LHCN-M2 (cell line): ENCODE measurements around the gene TBC1D23. TPM values are rescaled to one million over a fixed set of nuclear protein-coding genes. Genes with fewer than 3 reads are reported as not detected.
A peak's percentile ranks its signal among the peaks of the same experiment; 100 is the strongest.
"Not testable (repeated sequence)": the region's sequence is repeated elsewhere in the genome, so short reads cannot be mapped to it uniquely, and the experiment has no call there.

Experiments
- DNase-seq: peaks from one replicate; pipeline ENCODE4 v3.0.0-alpha.2; 2012; ENCODE audit warnings: low read depth
- total RNA-seq: library from RNA; depleted of rRNA; stranded (reverse); fragments of >200 nt; gene quantifications from 2 replicates; pipeline ENCODE4 v1.2.3, GENCODE V29; 2014

TBC1D23 gene
- total RNA-seq, 1 experiment from 2014 or later, result 45.0 TPM

DNA sequence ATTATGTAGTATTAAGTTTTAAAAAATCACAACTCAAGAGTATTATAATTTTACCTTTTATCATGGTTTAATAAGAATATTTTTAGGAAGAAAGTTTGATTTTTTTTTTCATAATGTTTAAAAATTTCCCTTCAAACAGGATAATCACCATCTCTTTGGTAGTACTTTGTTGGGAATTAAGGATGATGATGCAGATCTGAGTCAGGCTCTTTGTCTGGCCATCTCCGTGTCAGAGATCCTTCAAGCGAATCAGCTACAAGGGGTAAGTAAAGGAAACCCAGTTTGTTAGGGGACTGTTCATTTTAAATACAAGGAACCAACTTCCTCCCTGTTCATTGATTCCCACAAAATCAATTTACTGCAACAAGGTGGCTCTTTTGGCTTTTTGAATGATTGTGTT, 37.0 kb downstream of the TBC1D23 start:
- DNase-seq, result peak; percentile 58

DNA sequence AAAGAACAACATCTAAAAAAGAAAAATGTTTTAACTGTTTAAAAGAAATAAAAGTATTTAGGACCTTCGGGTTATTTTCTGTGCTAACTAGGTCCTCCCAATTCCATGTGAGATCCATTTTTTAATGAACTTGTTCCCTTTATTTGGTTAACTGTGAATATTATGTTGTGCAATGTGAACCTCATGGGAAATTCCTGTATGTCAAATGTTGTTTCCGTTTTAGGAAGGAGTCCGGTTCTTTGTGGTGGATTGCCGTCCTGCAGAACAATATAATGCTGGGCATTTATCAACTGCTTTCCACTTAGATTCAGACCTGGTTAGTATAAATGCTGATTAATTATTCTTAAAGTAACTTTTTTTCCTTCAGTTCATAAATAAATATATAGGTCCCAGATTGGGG, 38.2 kb downstream of the TBC1D23 start:
- DNase-seq, result no peak

DNA sequence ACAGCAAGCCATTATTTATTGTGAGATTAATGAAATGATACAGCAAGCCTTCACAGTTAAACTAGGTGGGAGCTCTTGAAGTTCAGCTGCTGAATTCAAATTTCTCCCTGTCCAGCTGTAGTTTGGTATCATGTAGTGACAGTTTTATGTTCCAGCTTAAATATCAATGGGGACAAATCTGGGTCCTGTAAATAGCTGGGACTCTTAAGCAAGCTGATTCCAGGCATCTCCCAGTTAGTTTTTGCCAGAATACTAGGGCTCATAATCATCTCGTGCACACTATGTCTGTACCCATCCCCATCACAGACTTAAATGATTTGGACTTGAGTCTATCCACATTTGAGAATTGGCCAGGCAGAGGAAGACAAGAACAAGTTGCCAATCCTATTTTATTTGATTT, 45.9 kb downstream of the TBC1D23 start:
- no peak for DNase-seq

DNA sequence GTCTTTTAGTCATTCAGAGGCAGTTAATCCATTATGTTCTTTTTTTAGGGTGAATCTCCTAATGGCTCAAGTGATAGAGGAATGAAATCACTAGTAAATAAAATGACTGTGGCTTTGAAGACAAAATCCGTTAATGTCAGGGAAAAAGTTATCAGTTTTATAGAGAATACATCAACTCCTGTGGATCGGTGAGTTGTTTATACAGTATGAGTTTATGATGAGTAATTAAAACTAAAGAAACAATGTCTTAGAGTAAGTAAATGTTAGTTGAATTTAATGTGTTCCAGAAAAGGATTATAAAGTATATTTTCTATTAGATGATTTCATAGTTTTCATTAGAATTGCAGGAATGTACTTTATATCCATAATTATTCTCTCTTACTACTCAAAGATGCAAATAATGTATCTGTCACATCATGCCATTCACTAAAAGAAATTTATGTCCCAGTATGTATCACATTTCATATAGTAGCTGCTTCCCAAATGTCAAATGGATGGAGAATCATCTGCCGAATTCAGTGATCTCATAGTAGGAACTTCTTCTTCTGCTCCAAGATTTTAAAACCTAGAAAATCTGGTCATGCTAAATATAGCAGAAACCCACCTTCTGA, 49.7 kb downstream of the TBC1D23 start:
- no peak for DNase-seq

DNA sequence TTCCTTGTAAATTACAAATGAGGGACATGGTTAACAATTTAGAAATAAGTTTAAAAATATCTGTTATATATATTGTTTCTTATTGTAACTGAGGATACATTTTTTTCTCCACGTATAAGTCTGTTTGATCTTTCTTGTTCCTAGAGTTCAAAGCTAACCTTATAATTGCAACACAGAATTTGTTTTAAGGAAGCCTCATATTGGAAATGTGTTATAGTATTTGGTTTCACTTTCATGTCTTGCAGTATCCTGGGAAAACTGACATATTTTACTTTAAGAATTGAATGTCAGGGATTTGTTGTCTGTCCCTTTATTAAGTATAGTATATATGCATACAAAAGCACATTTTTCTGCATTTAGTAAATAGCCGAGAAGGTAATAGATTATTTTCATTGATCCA, 50.2 kb downstream of the TBC1D23 start:
- no peak for DNase-seq

DNA sequence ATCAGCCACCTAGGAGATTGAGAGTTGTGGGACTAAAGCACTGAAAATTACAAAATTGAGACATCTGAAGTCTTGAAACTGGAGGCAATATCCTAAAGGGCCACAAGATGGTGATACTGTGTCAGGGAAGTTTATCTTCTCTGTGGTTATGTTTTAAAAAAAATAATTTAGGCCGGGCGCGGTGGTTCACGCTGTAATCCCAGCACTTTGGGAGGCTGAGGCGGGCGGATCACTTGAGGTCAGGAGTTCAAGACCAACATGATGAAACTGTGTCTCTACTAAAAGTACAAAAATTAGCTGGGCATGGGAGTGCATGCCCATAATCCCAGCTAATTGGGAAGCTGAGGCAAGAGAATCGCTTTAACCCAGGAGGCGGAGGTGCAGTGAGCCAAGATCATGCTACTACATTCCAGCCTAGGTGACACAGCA, 55.9 kb downstream of the TBC1D23 start:
- peak; percentile 71 for DNase-seq

DNA sequence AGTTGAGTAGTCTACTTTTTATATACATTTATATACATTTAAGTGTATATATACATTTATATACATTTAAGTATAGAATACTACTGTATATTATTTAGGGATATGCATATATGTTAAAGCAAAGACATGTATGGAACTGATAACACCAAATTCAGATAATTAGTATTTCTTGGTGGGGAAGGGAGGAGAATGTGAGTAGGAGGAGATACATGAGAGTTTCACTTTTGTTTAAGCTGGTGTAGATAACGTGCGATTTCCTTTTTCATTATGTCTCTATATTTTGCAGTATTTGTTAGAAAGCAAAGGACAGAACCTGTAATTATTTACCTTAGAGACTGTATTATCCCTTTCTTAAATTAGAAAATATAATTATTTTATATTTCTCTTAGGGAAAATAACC, 57.1 kb downstream of the TBC1D23 start:
- no peak for DNase-seq

DNA sequence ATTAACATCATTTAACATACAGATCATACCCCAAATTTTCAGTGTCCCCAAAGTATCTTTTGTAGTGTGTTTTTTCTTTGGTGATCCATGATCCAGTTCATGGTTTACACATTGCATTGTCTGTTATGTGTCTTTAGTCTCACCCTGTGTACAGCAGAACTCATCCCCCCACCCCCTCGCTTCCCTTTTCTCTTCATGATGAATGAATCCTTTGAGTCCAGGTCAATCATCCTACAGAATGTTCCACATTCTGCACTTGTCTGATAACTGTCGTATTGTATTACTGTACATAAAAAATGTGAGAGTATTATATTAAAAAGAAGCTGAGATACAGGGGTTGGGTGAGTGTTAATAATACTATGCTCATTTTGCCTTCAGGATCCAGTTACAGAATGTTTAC, 59.2 kb downstream of the TBC1D23 start:
- no peak for DNase-seq

DNA sequence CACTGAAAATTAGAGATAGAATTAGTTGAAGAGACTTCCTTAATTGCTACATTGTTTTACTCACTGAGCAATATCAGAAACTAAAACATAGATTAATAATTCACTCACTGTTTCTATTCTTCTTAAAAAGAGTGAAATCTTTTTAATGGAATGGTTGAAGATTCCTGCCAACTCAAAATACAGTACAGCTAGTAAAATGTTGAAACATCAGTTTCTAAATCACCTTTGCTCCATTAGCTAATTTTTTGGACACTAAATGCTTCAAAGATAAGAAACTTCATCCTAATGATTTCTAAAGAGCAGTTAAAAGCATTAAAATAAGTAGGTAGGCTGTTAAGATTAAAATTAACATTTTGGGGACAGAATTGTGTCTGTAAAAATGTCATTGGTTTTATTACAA, 63.3 kb downstream of the TBC1D23 start:
- no peak for DNase-seq

DNA sequence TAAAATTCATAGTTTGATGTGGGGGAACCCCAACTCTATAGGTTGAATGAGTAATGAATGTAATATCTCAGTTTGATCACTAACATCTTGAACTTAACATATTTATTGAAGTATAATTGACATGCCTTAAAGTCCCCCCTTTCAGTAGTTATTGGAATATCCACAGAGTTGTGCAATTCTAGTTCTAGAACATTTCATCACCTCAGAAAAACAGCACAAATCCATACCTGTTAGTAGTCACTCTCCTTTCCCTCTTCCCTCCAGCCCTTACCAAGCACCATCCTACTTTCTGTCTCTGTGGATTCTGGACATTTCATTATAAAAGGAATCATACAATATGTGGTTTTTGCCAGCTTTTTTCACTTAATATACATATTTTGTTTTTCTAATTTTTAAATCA, 65.0 kb downstream of the TBC1D23 start:
- no peak for DNase-seq

DNA sequence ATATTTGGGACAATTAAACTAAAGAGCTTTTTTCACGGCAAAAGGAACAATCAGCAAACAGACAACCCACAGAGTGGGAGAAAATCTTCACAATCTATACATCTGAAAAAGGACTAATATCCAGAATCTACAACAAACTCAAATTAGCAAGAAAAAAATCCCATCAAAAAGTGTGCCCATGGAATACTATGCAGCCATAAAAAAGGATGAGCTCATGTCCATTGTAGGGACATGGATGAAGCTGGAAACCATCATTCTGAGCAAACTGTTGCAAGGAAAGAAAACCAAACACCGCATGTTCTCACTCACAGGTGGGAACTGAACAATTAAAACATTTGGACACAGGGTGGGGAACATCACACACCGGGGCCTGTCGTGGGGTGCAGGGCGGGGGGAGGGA, 66.6 kb downstream of the TBC1D23 start:
- DNase-seq, result not testable (repeated sequence)

DNA sequence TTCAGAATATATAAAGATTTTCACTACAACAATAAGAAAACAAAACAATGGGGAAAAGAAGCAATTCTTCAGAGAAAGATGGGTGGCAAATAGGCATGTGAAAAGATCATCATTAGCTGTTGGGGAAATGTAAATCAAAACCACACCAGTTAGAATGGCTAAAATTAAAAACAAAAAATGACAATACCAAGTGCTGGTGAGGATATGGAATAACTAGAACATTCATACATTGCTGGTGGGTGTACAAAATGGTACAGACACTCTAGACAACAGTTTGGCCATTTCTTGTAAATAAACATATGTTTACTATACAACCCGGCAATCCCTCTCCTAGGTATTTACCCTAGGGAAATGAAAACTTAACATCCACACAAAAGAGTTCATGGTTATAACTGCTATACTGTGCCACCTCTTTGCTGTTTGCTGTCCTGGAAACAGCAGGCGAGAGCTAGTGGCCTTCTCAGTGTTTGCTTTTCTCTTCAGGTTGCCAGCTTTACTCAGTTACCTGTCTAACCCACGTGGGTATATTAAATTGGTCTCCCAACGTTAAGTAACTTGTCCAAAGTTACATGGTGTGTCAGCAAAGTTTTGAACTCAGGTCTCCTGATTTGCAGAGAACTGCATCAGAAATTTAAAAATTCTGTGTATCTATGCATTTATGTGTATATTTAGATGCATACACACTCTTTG, 69.2 kb downstream of the TBC1D23 start:
- DNase-seq, result no peak

DNA sequence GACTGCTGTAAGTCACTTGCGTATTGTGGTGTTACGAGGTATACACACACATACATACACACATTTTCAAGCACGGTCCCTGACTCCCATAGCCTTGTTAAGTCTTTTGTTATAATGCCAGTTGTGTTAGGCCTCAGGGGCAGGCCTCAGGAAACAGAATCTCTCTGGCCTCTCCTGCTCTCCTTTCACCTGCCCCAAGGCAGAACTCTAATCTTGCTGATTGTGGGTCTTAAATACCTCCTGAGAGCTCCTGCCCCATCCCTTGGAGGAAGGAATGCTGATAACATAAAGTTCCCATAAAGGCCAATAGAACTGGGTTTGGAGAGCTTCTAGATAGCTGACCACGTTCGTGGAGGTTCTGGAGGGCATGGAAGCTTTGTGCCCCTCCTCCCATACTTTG, 69.9 kb downstream of the TBC1D23 start:
- no peak for DNase-seq

DNA sequence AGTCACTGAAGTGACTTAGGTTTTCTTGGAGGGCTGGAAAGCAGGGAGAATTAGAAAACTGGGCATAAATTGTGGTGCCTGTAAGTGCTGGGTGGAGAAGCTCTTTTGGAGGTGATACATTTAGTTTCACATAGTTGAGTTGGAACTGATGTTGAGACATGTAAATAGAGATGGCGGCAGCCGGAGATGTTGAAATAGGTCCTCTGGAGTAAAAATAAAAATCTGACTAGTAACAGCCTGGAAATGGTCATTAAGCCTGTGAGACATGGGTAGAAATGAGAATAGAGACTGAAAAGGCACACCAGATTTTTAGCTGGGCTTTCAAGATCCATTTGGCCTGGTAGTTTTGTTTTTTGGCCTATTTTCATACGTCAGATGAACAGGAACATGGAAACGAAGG, 70.9 kb downstream of the TBC1D23 start:
- DNase-seq, result no peak

DNA sequence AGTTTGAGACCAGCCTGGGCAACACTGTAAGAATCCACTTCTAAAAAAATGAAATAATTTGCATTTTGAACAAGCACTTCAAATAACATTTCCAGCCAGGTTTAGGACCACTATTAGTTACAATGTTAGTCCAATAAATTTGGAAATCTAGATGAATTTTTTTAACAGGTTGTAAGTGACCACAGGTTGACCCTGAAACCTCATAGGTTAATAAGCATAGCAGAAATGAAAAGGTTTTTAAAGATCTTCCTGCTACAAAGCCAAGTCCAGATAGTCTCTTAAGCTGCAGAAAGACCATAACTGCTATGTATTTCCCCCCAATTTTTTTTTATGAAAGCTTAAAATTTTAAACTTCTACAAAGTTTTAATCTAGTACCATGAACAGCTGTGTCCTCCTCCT, 72.3 kb downstream of the TBC1D23 start:
- no peak for DNase-seq

DNA sequence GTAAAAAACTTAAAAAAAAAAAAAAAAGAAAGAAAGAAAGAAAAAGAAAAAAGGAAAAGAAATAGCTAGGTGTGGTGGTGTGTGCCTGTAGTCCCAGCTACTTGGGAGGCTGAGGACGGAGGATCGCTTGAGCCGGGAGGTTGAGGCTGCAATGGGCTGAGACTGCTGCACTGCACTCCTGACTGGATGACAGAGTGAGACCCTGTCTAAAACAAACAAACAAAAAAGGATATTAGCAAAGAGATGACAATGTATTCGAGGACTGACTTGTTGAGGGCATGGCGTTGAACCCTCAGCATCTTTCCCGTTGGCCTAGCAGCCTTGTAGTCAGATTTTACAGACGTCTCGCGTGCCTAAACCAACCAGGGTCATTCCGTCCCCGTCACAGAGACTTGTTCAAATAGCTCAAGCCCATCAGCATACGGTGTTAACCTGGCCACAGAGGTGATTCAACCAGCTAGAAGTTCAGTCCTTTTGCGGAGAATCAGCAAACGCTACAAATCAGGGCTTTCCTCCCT, 73.2 kb downstream of the TBC1D23 start:
- DNase-seq, result no peak

DNA sequence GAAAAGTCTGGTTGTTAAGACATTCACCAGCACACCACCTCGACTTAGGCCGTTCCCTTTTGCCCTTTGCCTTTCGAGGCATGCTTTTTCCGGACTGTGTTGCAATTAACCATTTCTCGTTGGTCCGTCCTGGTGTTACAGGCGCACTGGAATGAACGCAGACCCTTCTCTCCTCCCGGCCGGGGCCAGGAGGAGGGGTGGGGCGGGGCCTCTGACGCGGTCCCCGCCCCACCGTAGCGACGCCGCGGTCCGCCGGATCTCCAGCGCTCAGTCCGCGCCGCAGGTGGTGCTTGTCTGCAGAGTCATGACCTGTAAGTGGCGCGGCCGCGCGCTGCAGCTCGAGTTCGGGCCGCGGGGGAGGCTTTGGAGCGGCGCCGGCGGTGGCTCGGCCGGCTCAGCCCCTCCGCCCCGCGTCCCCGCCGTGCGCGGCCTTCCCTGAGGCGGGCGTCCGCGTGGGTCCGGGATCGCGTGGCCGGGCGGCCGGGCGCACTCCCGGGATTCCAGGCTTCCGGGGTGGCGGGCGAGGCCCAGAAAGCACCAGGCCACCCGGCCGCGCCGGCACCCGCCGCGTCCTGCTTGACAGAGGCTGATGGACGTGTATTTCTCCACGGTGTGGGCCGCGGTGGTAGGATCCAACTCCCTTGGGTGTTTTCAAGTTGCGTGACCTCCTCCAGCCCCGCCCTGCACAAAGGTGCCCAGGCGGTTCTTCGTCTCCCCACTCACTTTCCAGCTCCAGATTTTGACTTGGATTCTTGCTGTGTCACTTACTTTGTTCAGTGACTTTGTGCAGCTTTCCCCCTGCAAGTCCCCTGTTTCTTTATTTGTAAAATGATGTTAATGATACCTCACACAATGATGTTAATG, 73.9 kb downstream of the TBC1D23 start, which contains the start of gene NIT2:
Gene NIT2 (plus strand): TSS at position 270 of the 864 bp plus-strand sequence. CDS start 35 bp downstream, at position 305.
- peak; percentile 77 for DNase-seq

DNA sequence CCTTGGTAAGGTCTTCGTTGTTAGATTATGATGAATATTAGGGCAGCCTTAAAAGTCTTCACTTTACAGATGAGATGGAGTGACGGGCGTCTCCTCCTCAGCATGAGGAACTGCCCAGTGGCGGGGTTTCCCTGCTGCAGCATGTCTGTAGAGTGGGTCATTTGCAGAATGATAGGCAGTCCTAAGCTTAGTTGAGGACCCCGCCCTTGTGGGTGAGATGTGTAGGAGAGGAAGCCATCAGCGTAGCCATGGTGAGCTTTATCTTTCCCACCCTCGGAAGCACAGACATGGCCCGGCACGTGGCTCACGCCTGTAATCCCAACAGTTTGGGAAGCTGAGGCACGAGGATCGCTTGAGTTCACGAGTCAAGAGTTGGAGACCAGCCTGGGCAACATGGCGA, 74.6 kb downstream of the TBC1D23 start:
- DNase-seq, result peak; percentile 6

DNA sequence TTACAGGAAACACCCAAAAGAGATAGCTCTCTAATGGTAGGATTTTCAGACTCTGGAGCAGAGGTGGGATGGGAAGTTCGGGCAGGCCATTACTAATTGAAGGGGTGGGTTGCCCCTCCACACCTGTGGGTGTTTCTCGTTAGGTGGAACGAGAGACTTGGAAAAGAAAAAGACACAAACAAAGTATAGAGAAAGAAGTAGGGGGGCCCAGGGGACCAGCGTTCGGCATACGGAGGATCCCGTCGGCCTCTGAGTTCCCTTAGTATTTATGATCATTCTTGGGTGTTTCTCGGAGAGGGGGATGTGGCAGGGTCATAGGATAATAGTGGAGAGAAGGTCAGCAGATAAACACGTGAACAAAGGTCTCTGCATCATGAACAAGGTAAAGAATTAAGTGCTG, 75.4 kb downstream of the TBC1D23 start:
- not testable (repeated sequence) for DNase-seq

DNA sequence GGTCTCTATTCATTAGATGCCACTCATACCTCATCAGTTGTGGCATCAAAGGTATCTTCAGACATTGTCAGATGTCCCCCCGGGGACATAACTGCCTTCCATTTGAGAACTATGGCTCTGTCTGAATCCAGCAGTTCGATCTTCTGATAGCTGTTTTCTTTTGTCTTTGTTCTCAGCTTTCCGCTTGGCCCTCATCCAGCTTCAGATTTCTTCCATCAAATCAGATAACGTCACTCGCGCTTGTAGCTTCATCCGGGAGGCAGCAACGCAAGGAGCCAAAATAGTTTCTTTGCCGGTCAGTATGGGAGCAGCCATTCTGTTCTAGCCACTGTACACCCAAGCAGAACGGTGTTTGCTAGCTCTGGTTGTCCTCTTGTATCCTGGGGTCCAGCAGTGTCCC, 78.1 kb downstream of the TBC1D23 start:
- no peak for DNase-seq

DNA sequence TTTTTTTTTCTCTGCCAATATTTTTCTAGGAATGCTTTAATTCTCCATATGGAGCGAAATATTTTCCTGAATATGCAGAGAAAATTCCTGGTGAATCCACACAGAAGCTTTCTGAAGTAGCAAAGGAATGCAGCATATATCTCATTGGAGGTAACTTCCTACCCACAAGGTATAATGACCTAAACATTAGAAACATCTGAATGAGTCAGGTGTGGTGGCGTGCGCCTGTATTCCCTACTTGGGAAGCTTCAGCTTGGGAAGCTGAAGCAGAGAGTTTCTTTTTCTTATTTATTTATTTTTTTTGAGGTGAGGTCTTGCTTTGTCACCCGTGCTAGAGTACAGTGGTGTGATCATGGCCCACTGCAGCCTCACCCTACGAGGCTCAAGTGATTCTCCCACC, 79.0 kb downstream of the TBC1D23 start:
- DNase-seq, result no peak

DNA sequence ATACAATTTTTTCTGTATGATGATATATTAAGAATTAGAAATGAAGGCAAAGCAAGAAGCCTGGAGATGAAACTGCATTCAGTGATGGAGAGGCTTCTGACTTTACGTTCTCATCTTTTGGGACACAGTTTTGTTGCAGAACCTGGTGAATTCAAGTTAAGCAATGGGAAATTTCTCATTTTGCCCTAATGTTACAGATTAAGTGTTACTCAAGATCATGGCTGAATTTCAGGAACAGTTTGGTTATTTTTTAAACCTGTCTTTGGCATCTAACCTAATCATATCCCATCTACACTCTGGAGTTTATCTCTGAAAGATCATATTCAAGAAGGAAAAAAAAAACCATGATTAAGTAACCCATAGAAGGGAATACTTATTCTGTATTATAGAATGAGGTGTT, 79.7 kb downstream of the TBC1D23 start:
- DNase-seq, result no peak
